DND-41 (cell line): Measurements from ENCODE around the gene PSMF1.
A peak's percentile ranks its signal among the peaks of the same experiment; 100 is the strongest.

Source experiments
- CTCF ChIP-seq: IDR thresholded peaks from 2 replicates; pipeline ENCODE4 v1.5.1; 2012; ENCODE audit warnings: borderline replicate concordance, low read length, moderate library complexity, mild to moderate bottlenecking; ENCODE audit not compliant: poor library complexity, severe bottlenecking; ENCODE audit errors: extremely low read depth
- EZH2 ChIP-seq: IDR thresholded peaks from 3 replicates; pipeline ENCODE4 v1.6.1; 2012; ENCODE audit warnings: borderline replicate concordance, low read depth, mild to moderate bottlenecking, moderate library complexity, low read length, inconsistent platforms; ENCODE audit not compliant: severe bottlenecking

- TF ChIP-seq CTCF (peak; percentile 52), EZH2 (no peak)
These were observed 67.5 kb downstream of the PSMF1 start for GRCh38 chr20:1185790-1186334.
